Endodermal cell (in vitro differentiated cells): ENCODE results near the gene TGIF1. TPM values are rescaled to one million over a fixed set of nuclear protein-coding genes. Genes with fewer than 3 reads are reported as not detected.

Experiments used
- DNase-seq: peaks from one replicate; pipeline ENCODE4 v3.0.0-alpha.2; 2017
- H3K27ac ChIP-seq: 2 replicates; pipeline ENCODE4 v1.5.1; 2013; ENCODE audit warnings: mild to moderate bottlenecking, low read depth, low read length, moderate library complexity
- H3K27me3 ChIP-seq: 2 replicates; pipeline ENCODE4 v1.6.1; 2013; ENCODE audit warnings: mild to moderate bottlenecking, low read length, moderate library complexity; ENCODE audit not compliant: insufficient read depth, control insufficient read depth, poor library complexity, severe bottlenecking
- H3K36me3 ChIP-seq: 2 replicates; pipeline ENCODE4 v1.7.0; 2013; ENCODE audit warnings: mild to moderate bottlenecking, low read length, moderate library complexity; ENCODE audit not compliant: control insufficient read depth, insufficient read depth
- H3K4me1 ChIP-seq: one replicate; pipeline ENCODE4 v1.7.0; 2013; ENCODE audit warnings: low read length; ENCODE audit not compliant: control insufficient read depth, insufficient read depth
- H3K4me3 ChIP-seq: 2 replicates; pipeline ENCODE4 v1.5.1; 2013; ENCODE audit warnings: mild to moderate bottlenecking, low read length, moderate library complexity
- H3K9ac ChIP-seq: 2 replicates; pipeline ENCODE4 v1.6.1; 2013; ENCODE audit warnings: mild to moderate bottlenecking, low read length, moderate library complexity; ENCODE audit not compliant: poor library complexity, severe bottlenecking; ENCODE audit errors: extremely low read depth
- H3K9me3 ChIP-seq: 2 replicates; pipeline ENCODE4 v1.6.1; 2013; ENCODE audit warnings: mild to moderate bottlenecking, low read length, moderate library complexity; ENCODE audit not compliant: control insufficient read depth
- H3K27ac Mint-ChIP-seq: 2 replicates; pipeline ENCODE4 v1.8.0; 2020; ENCODE audit warnings: mixed read lengths
- H3K27me3 Mint-ChIP-seq: 2 replicates; pipeline ENCODE4 v1.8.0; 2021; ENCODE audit warnings: mild to moderate bottlenecking, mixed read lengths; ENCODE audit not compliant: insufficient read depth
- H3K36me3 Mint-ChIP-seq: 2 replicates; pipeline ENCODE4 v1.8.0; 2020; ENCODE audit warnings: low read depth, mixed read lengths
- H3K4me1 Mint-ChIP-seq: 2 replicates; pipeline ENCODE4 v1.8.0; 2020; ENCODE audit warnings: mixed read lengths
- H3K4me3 Mint-ChIP-seq: 2 replicates; pipeline ENCODE4 v1.8.0; 2020; ENCODE audit warnings: mild to moderate bottlenecking, moderate library complexity, mixed read lengths
- H3K9me3 Mint-ChIP-seq: 2 replicates; pipeline ENCODE4 v1.8.0; 2020; ENCODE audit warnings: mild to moderate bottlenecking, mixed read lengths
- CTCF ChIP-seq: fragments of 200-600 bp; sonication (generic); conservative IDR thresholded peaks from 2 replicates; pipeline ENCODE4 v1.5.0; 2021; ENCODE audit warnings: antibody characterized with exemption, mild to moderate bottlenecking
- WGBS, 2 experiments: methylation state at CpG; one replicate each; pipeline versions ENCODE4 v1.1.5 to v1.1.7; 2013; ENCODE audit warnings: missing lambda C conversion rate in 2 of 2, mixed read lengths in 1 of 2; ENCODE audit not compliant: insufficient coverage in 1 of 2, insufficient read length in 1 of 2; 5-methylcytosine and 5-hydroxymethylcytosine counted together
- total RNA-seq, 2 donors: library from RNA; stranded (reverse); fragmentation: NEBNext Ultra II Directional in 1 of 2; extraction: Animal tissue kit (Norgen Biotek cat#: 25700) in 1 of 2; gene quantifications; 2 replicates in 1 of 2; 3 replicates in 1 of 2; pipeline ENCODE4 v1.2.1, GENCODE V29; 2021

The TGIF1 gene
- total RNA-seq, 2 donors from 2014 or later: 417 to 575 TPM

GRCh38 chr18:3454365-3455089 is 4.6 kb downstream of the TGIF1 start:
- peak overlapping the region; percentile 96 for H3K27ac ChIP-seq
- H3K9ac ChIP-seq: peak overlapping the region; percentile 99
- TF ChIP-seq CTCF: peak; percentile 84
- no peaks in the 10 kb centered on the region for H3K9me3 Mint-ChIP-seq
- H3K4me3 Mint-ChIP-seq: peak overlapping the region; percentile 100
- H3K27me3 ChIP-seq: no peaks in the 10 kb centered on the region
- H3K36me3 ChIP-seq: peaks cover 54% of the 10 kb centered on the region
- H3K36me3 Mint-ChIP-seq: peaks cover 89% of the 10 kb centered on the region
- peaks cover 50% of the 10 kb centered on the region for H3K4me1 Mint-ChIP-seq
- DNase-seq: peak; percentile 79
- no peaks in the 10 kb centered on the region for H3K27me3 Mint-ChIP-seq
- peaks cover 3% of the 10 kb centered on the region for H3K9me3 ChIP-seq
- H3K4me3 ChIP-seq: peak overlapping the region; percentile 100
- H3K27ac Mint-ChIP-seq: peak overlapping the region; percentile 96
- WGBS, 2 experiments: 0% methylated on average over 1 to 3 of the region's 4 CpGs
- H3K4me1 ChIP-seq: peaks cover 17% of the 10 kb centered on the region

- H3K4me3 ChIP-seq: peak overlapping the region; percentile 100
Measured at GRCh38 chr18:3455090-3455635, 5.2 kb downstream of the TGIF1 start.

More at GRCh38 chr18:3455090-3455635, 5.2 kb downstream of the TGIF1 start:
- Histone ChIP-seq H3K27me3 (no peaks in the 10 kb centered on the region), H3K36me3 (peaks cover 59% of the 10 kb centered on the region), H3K9ac (peak overlapping the region; percentile 99), H3K27ac (no peak overlapping the region), H3K4me1 (peaks cover 17% of the 10 kb centered on the region), H3K9me3 (peaks cover 7% of the 10 kb centered on the region)
- no peak for DNase-seq
- Mint-ChIP-seq H3K27me3 (no peaks in the 10 kb centered on the region), H3K4me3 (peak overlapping the region; percentile 100), H3K27ac (peak overlapping the region; percentile 90), H3K4me1 (peaks cover 51% of the 10 kb centered on the region), H3K9me3 (no peaks in the 10 kb centered on the region), H3K36me3 (peaks cover 91% of the 10 kb centered on the region)
- WGBS, 2 experiments: 4 to 16% methylated on average over 3 of the region's 3 CpGs
- TF ChIP-seq CTCF: no peak
